ENCODE measurements around the gene FAM13A.

DNA sequence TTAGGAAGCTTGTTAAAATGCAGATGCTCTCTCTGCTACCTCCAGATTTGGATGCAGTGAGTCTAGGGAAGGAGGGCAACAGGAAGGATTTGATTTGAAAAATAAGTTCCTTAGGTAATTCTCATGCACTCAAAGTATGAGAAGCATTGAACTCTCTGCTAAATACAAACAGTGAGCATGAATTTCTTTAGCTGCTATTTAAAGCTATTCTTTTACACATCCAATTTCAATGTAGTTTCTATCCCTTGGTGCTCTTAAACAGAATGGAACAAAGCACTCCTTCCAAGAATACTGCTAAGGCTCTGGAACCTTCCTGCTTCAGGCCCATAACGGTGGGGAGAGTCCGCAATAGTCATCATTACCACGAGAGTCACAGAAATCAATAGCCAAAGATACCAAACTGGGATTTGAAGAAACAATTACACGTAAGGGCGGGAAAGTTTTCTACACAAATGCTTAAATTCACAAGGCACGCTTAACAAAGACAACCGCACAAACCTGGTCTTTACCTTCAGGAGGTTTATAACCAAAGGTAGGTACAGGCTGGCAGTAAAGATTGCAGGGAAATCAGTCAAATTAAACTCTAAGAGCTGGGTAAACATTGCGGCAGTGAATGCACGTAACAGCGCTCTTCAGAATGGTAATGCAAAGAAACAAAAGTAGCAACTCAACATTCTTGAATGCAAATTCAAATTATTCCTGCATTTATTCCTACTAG is 236.1 kb downstream of the FAM13A start:
- TF ChIP-seq, protein P1, sequence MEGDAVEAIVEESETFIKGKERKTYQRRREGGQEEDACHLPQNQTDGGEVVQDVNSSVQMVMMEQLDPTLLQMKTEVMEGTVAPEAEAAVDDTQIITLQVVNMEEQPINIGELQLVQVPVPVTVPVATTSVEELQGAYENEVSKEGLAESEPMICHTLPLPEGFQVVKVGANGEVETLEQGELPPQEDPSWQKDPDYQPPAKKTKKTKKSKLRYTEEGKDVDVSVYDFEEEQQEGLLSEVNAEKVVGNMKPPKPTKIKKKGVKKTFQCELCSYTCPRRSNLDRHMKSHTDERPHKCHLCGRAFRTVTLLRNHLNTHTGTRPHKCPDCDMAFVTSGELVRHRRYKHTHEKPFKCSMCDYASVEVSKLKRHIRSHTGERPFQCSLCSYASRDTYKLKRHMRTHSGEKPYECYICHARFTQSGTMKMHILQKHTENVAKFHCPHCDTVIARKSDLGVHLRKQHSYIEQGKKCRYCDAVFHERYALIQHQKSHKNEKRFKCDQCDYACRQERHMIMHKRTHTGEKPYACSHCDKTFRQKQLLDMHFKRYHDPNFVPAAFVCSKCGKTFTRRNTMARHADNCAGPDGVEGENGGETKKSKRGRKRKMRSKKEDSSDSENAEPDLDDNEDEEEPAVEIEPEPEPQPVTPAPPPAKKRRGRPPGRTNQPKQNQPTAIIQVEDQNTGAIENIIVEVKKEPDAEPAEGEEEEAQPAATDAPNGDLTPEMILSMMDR (IDR thresholded peaks at IDR 0.05) = no peak
- no peak for TF ChIP-seq POLR2A (IDR thresholded peaks at IDR 0.05)
